OCI-LY7 (cell line): ENCODE data around the gene HYI. TPM values are rescaled to one million over a fixed set of nuclear protein-coding genes. Genes with fewer than 3 reads are reported as not detected.
"Not testable (repeated sequence)": the region's sequence is repeated elsewhere in the genome, so short reads cannot be mapped to it uniquely, and the experiment has no call there.

Experiments
- BruUV-seq: library from RNA; stranded (reverse); fragments of 400-500 nt; replicated peaks from 2 replicates; lab custom pipeline; 2021; lab: Mats Ljungman, UMichigan
- CTCF ChIA-PET: fragments of 300-600 bp; sonication (Branson Sonifier 250); formaldehyde crosslinking; loops from one replicate; lab custom pipeline; 2022; ENCODE audit warnings: antibody characterized with exemption; ENCODE audit not compliant: unreplicated experiment; lab: Charles Lee
- POLR2A ChIA-PET: fragments of 300-600 bp; sonication (Branson Sonifier 250); formaldehyde crosslinking; loops from one replicate; lab custom pipeline; 2022; ENCODE audit warnings: antibody characterized with exemption; lab: Charles Lee
- DNase-seq: peaks from one replicate; pipeline ENCODE4 v3.0.0-alpha.2; 2015; ENCODE audit warnings: low spot score
- H2AFZ ChIP-seq: fragments of 200-600 bp; sonication (generic), shearing (Covaris generic); 2 replicates; pipeline ENCODE4 v1.6.1; 2014; ENCODE audit warnings: mild to moderate bottlenecking, antibody characterized with exemption, low read length, moderate library complexity
- H3K27ac ChIP-seq: fragments of 200-600 bp; sonication (generic); 2 replicates; pipeline ENCODE4 v1.5.1; 2014; ENCODE audit warnings: mixed run types, low read depth, mild to moderate bottlenecking, moderate library complexity, low read length, inconsistent platforms; ENCODE audit not compliant: poor library complexity, severe bottlenecking
- H3K36me3 ChIP-seq: fragments of 200-600 bp; sonication (generic); 2 replicates; pipeline ENCODE4 v1.6.1; 2014; ENCODE audit warnings: mild to moderate bottlenecking, antibody characterized with exemption, low read length, moderate library complexity, mixed read lengths; ENCODE audit not compliant: insufficient read depth
- H3K4me1 ChIP-seq: fragments of 200-600 bp; sonication (generic); 2 replicates; pipeline ENCODE4 v1.5.1; 2014; ENCODE audit warnings: mild to moderate bottlenecking, low read length; ENCODE audit not compliant: insufficient read depth, poor library complexity, severe bottlenecking
- H3K4me2 ChIP-seq: fragments of 200-600 bp; sonication (generic); 2 replicates; pipeline ENCODE4 v1.6.1; 2014; ENCODE audit warnings: mild to moderate bottlenecking, low read length
- H3K4me3 ChIP-seq: fragments of 200-600 bp; sonication (generic); 2 replicates; pipeline ENCODE4 v1.5.1; 2014; ENCODE audit warnings: mild to moderate bottlenecking, low read depth, low read length; ENCODE audit not compliant: poor library complexity, severe bottlenecking
- H3K79me2 ChIP-seq: fragments of 200-600 bp; sonication (generic); 2 replicates; pipeline ENCODE4 v1.6.1; 2016; ENCODE audit warnings: low read depth, mild to moderate bottlenecking, low read length, moderate library complexity, mixed read lengths; ENCODE audit not compliant: insufficient read depth
- H3K9me2 ChIP-seq: fragments of 200-600 bp; sonication (generic); 2 replicates; pipeline ENCODE4 v1.6.1; 2016; ENCODE audit warnings: mild to moderate bottlenecking, low read length, mixed read lengths; ENCODE audit not compliant: insufficient read depth
- H3K9me3 ChIP-seq: fragments of 200-600 bp; sonication (generic); 2 replicates; pipeline ENCODE4 v1.6.1; 2014; ENCODE audit warnings: mild to moderate bottlenecking, mixed run types, low read length, mixed read lengths
- H4K20me1 ChIP-seq: fragments of 200-600 bp; sonication (generic); 2 replicates; pipeline ENCODE4 v1.6.1; 2014; ENCODE audit warnings: mild to moderate bottlenecking, antibody characterized with exemption, low read length, moderate library complexity, mixed read lengths; ENCODE audit not compliant: insufficient read depth
- CTCF ChIP-seq: fragments of 200-600 bp; sonication (generic); conservative IDR thresholded peaks from 2 replicates; pipeline ENCODE4 v1.5.1; 2014; ENCODE audit warnings: mild to moderate bottlenecking, antibody characterized with exemption, low read length, moderate library complexity, mixed read lengths
- EZH2phosphoT487 ChIP-seq: fragments of 200-600 bp; sonication (generic); IDR thresholded peaks from 2 replicates; pipeline ENCODE4 v1.6.1; 2018; ENCODE audit warnings: low read depth, borderline replicate concordance, mild to moderate bottlenecking, mixed run types, antibody characterized with exemption, low read length, moderate library complexity, mixed read lengths
- intact Hi-C: fragments of 100-400 bp; cut with micrococcal nuclease; formaldehyde crosslinking; loops from one replicate; pipeline ENCODE4 v1.10.0; 2022; ENCODE audit not compliant: unreplicated experiment
- total RNA-seq, 2 experiments: library from RNA; depleted of rRNA in 1 of 2; stranded (reverse); fragments of >200 nt in 1 of 2; shearing (Covaris generic) in 1 of 2; gene quantifications; 2 replicates each; pipeline ENCODE4 v1.2.3, GENCODE V29; 2014 to 2022

Gene HYI
- total RNA-seq, 2 experiments from 2014 or later: not detected

- no peaks in the 10 kb centered on the region for H3K9me3 ChIP-seq
- no peak overlapping the region for H3K27ac ChIP-seq
- BruUV-seq: no TSS peak
- intact Hi-C loops: no loop called here
- H3K4me1 ChIP-seq: no peaks in the 10 kb centered on the region
- no peaks in the 10 kb centered on the region for H4K20me1 ChIP-seq
- no peak for DNase-seq
- POLR2A ChIA-PET: interaction anchor here (1.5 kb wide), 1 partner anchor 9 kb away, joined by 5 read pairs; the partner anchor contains the start of gene HYI
- no peak overlapping the region for H3K4me3 ChIP-seq
- TF ChIP-seq EZH2phosphoT487: no peak
- TF ChIP-seq CTCF: no peak
- CTCF ChIA-PET: interaction anchor here (0.6 kb wide), 1 partner anchor 772 kb away, joined by 3 read pairs; no protein-coding TSS in a partner anchor
- no peak overlapping the region for H2AFZ ChIP-seq
- no peaks in the 10 kb centered on the region for H3K36me3 ChIP-seq
- no peaks in the 10 kb centered on the region for H3K9me2 ChIP-seq
- H3K4me2 ChIP-seq: no peak overlapping the region
- no peaks in the 10 kb centered on the region for H3K79me2 ChIP-seq
Observed at GRCh38 chr1:43463479-43463878, 9.7 kb upstream of the HYI start.

- intact Hi-C loops: no loop called here
- no TSS peak for BruUV-seq
Observed at GRCh38 chr1:43460988-43461693, 7.4 kb upstream of the HYI start.

GRCh38 chr1:43458379-43458778 lies 4.6 kb upstream of the HYI start:
- DNase-seq, H4K20me1 ChIP-seq, CTCF ChIA-PET: not testable (repeated sequence)

More at GRCh38 chr1:43460988-43461693, 7.4 kb upstream of the HYI start:
- Histone ChIP-seq H3K4me3 (no peak overlapping the region), H3K9me3 (no peaks in the 10 kb centered on the region), H4K20me1 (no peaks in the 10 kb centered on the region), H2AFZ (no peak overlapping the region), H3K4me1 (no peaks in the 10 kb centered on the region), H3K27ac (no peak overlapping the region), H3K36me3 (no peaks in the 10 kb centered on the region), H3K79me2 (no peaks in the 10 kb centered on the region), H3K4me2 (no peak overlapping the region), H3K9me2 (no peaks in the 10 kb centered on the region)
- TF ChIP-seq CTCF (no peak), EZH2phosphoT487 (no peak)
- POLR2A ChIA-PET: interaction anchor here (0.9 kb wide), 1 partner anchor 30 kb away, joined by 3 read pairs; no protein-coding TSS in a partner anchor
- CTCF ChIA-PET: no interaction called here
- DNase-seq: no peak

More at GRCh38 chr1:43458379-43458778, 4.6 kb upstream of the HYI start:
- H3K4me3 ChIP-seq, H2AFZ ChIP-seq, BruUV-seq, intact Hi-C loops, H3K79me2 ChIP-seq, H3K4me2 ChIP-seq, H3K9me3 ChIP-seq, H3K4me1 ChIP-seq, H3K27ac ChIP-seq, H3K36me3 ChIP-seq, H3K9me2 ChIP-seq: not testable (repeated sequence)
- POLR2A ChIA-PET: interaction anchor here (0.6 kb wide), 1 partner anchor 10 kb away, joined by 3 read pairs; no protein-coding TSS in a partner anchor
